NCI-H146 treated with DMSO at 0.1 percent for 48 hours (cell line): ENCODE results near the gene COMMD1.

Experiments
- DNase-seq: peaks from one replicate; lab custom pipeline; 2025; ENCODE audit not compliant: unreplicated experiment; lab: John Stamatoyannopoulos, UW

The COMMD1 gene

GRCh38 chr2:62175728-62176127 is 270.3 kb downstream of the COMMD1 start:
- no peak for DNase-seq

- DNase-seq = no peak
Observed at GRCh38 chr2:62176801-62177200, 271.3 kb downstream of the COMMD1 start.

GRCh38 chr2:62177392-62178049 is 272.0 kb downstream of the COMMD1 start:
- no peak for DNase-seq

GRCh38 chr2:62178741-62179271 is 273.3 kb downstream of the COMMD1 start:
- DNase-seq = no peak

- no peak for DNase-seq
Observed at GRCh38 chr2:62180975-62181374, 275.5 kb downstream of the COMMD1 start.

GRCh38 chr2:62181843-62182242 is 276.4 kb downstream of the COMMD1 start:
- no peak for DNase-seq

GRCh38 chr2:62184512-62185230 is 279.2 kb downstream of the COMMD1 start:
- no peak for DNase-seq
